Breast epithelium (tissue), 4 donors: ENCODE data around the gene HOXC11. TPM values are rescaled to one million over a fixed set of nuclear protein-coding genes. Genes with fewer than 3 reads are reported as not detected.

Experiments
- DNase-seq, 2 donors: peaks; one replicate each; pipeline ENCODE4 v3.0.0-alpha.2; 2019; ENCODE audit warnings: low spot score in 2 of 2
- H3K27ac ChIP-seq, 2 donors: fragments of 200-600 bp; sonication (generic) in 1 of 2; one replicate each; pipeline ENCODE4 v1.5.1; 2016 to 2019; ENCODE audit warnings: mild to moderate bottlenecking in 1 of 2
- H3K27me3 ChIP-seq, 2 donors: fragments of 200-600 bp; sonication (generic) in 1 of 2; one replicate each; pipeline versions ENCODE4 v1.5.1 to v1.6.0; 2017 to 2019; ENCODE audit warnings: control low read depth in 1 of 2, mild to moderate bottlenecking in 1 of 2
- H3K36me3 ChIP-seq: fragments of 200-600 bp; one replicate; pipeline ENCODE4 v1.5.1; 2019
- H3K4me1 ChIP-seq, 2 donors: fragments of 200-600 bp; sonication (generic); one replicate each; pipeline ENCODE4 v1.5.1; 2016 to 2019; ENCODE audit warnings: control low read depth in 1 of 2
- H3K4me3 ChIP-seq, 3 donors: fragments of 200-600 bp; sonication (generic); 1 replicate in 2 of 3; 2 replicates in 1 of 3; pipeline ENCODE4 v1.5.1; 2016 to 2019; ENCODE audit warnings: mild to moderate bottlenecking in 3 of 3, moderate library complexity in 2 of 3
- H3K9me3 ChIP-seq, 2 donors: fragments of 200-600 bp; sonication (generic) in 1 of 2; one replicate each; pipeline ENCODE4 v1.5.1; 2016 to 2019; ENCODE audit warnings: control low read depth in 1 of 2
- CTCF ChIP-seq, 3 donors: fragments of 450-650 bp; IDR thresholded peaks; one replicate each; pipeline ENCODE4 v1.5.1; 2016 to 2017; ENCODE audit warnings: antibody characterized with exemption in 3 of 3, mild to moderate bottlenecking in 3 of 3, moderate library complexity in 3 of 3
- POLR2A ChIP-seq: fragments of 450-650 bp; IDR thresholded peaks from one replicate; pipeline ENCODE4 v1.6.1; 2016; ENCODE audit warnings: antibody characterized with exemption, mild to moderate bottlenecking, moderate library complexity
- POLR2AphosphoS5 ChIP-seq, 3 donors: sonication (generic); formaldehyde crosslinking; IDR thresholded peaks; one replicate each; pipeline ENCODE4 v1.6.1; 2017; ENCODE audit warnings: antibody characterized with exemption in 3 of 3
- intact Hi-C: fragments of 100-400 bp; cut with DNase I; formaldehyde crosslinking; loops from one replicate; pipeline ENCODE4 v1.15.1; 2023; ENCODE audit warnings: low total_unique reads
- total RNA-seq, 3 donors: library from RNA; depleted of rRNA; stranded (reverse); fragments of >200 nt; gene quantifications; one replicate each; pipeline ENCODE4 v1.1.0, GENCODE V29; 2016

HOXC11 gene
- total RNA-seq, 3 donors from 2014 or later, result 0.29 TPM; not detected in 2

GRCh38 chr12:53978477-53979356 lies 5.8 kb downstream of the HOXC11 start:
- H3K4me3 ChIP-seq, result no peak overlapping the region
- no peaks in the 10 kb centered on the region for H3K9me3 ChIP-seq
- no peaks in the 10 kb centered on the region for H3K36me3 ChIP-seq
- no peak for DNase-seq
- TF ChIP-seq POLR2A, result no peak
- no peak for TF ChIP-seq CTCF (IDR thresholded peaks at IDR 0.05)
- TF ChIP-seq POLR2AphosphoS5 (IDR thresholded peaks at IDR 0.05), result no peak
- intact Hi-C loops, result no loop called here
- peaks cover 6 to 89% of the 10 kb centered on the region in 2 donors for H3K27me3 ChIP-seq
- H3K4me1 ChIP-seq, result peaks cover 0 to 7% of the 10 kb centered on the region in 2 donors
- H3K27ac ChIP-seq, result no peak overlapping the region

GRCh38 chr12:53980104-53980801 lies 7.3 kb downstream of the HOXC11 start:
- intact Hi-C loops, result no loop called here
- H3K4me3 ChIP-seq, result no peak overlapping the region
- H3K36me3 ChIP-seq, result no peaks in the 10 kb centered on the region
- no peak for DNase-seq
- H3K27ac ChIP-seq, result no peak overlapping the region
- no peaks in the 10 kb centered on the region for H3K9me3 ChIP-seq
- peaks cover 2 to 86% of the 10 kb centered on the region in 2 donors for H3K27me3 ChIP-seq
- no peak for TF ChIP-seq POLR2AphosphoS5 (IDR thresholded peaks at IDR 0.05)
- TF ChIP-seq POLR2A, result no peak
- no peak for TF ChIP-seq CTCF (IDR thresholded peaks at IDR 0.05)
- peaks cover 0 to 2% of the 10 kb centered on the region in 2 donors for H3K4me1 ChIP-seq

- Histone ChIP-seq H3K4me3 (no peak overlapping the region), H3K4me1 (peaks cover 0 to 8% of the 10 kb centered on the region in 2 donors), H3K27ac (no peak overlapping the region), H3K9me3 (no peaks in the 10 kb centered on the region), H3K36me3 (no peaks in the 10 kb centered on the region), H3K27me3 (peaks cover 3 to 86% of the 10 kb centered on the region in 2 donors)
- no peak for TF ChIP-seq POLR2AphosphoS5 (IDR thresholded peaks at IDR 0.05)
- intact Hi-C loops, result no loop called here
- no peak for DNase-seq
These were observed 8.0 kb downstream of the HOXC11 start for GRCh38 chr12:53980802-53981496.

GRCh38 chr12:53981634-53982565 lies 9.0 kb downstream of the HOXC11 start:
- Histone ChIP-seq H3K9me3 (no peaks in the 10 kb centered on the region), H3K27me3 (peaks cover 4 to 86% of the 10 kb centered on the region in 2 donors), H3K4me3 (no peak overlapping the region), H3K27ac (no peak overlapping the region), H3K4me1 (peaks cover 0 to 8% of the 10 kb centered on the region in 2 donors), H3K36me3 (no peaks in the 10 kb centered on the region)
- intact Hi-C loops, result no loop called here
- DNase-seq, result no peak
- TF ChIP-seq POLR2AphosphoS5 (IDR thresholded peaks at IDR 0.05), result no peak
- no peak for TF ChIP-seq CTCF (IDR thresholded peaks at IDR 0.05)
- no peak for TF ChIP-seq POLR2A
